Ovary (tissue), 9 donors: ENCODE results near the gene PRKG1. TPM values are rescaled to one million over a fixed set of nuclear protein-coding genes. Genes with fewer than 3 reads are reported as not detected.
"Not testable (repeated sequence)": the region's sequence is repeated elsewhere in the genome, so short reads cannot be mapped to it uniquely, and the experiment has no call there.

Experiments
- DNase-seq, 5 donors: peaks; one replicate each; pipeline ENCODE4 v3.0.0-alpha.2; 2019 to 2020
- H3K27ac ChIP-seq, 2 donors: fragments of 200-600 bp; one replicate each; pipeline versions ENCODE4 v1.5.1 to v1.8.0; 2019 to 2022
- H3K27me3 ChIP-seq: fragments of 200-600 bp; one replicate; pipeline ENCODE4 v1.8.0; 2022
- H3K36me3 ChIP-seq: fragments of 200-600 bp; sonication (generic); one replicate; pipeline ENCODE4 v1.5.1; 2019
- H3K4me1 ChIP-seq: one replicate; pipeline ENCODE4 v1.8.1; 2013; ENCODE audit warnings: mild to moderate bottlenecking, moderate library complexity; ENCODE audit not compliant: insufficient read depth
- H3K4me3 ChIP-seq: fragments of 200-600 bp; sonication (generic); one replicate; pipeline ENCODE4 v1.5.1; 2017
- H3K9me3 ChIP-seq, 2 donors: fragments of 200-600 bp in 1 of 2; sonication (generic) in 1 of 2; one replicate each; pipeline versions ENCODE4 v1.5.1 to v1.8.1; 2013 to 2019; ENCODE audit warnings: mild to moderate bottlenecking in 1 of 2, moderate library complexity in 1 of 2
- EP300 ChIP-seq: sonication (generic); formaldehyde crosslinking; IDR thresholded peaks from one replicate; pipeline ENCODE4 v1.6.1; 2017; ENCODE audit warnings: antibody characterized with exemption
- POLR2A ChIP-seq: fragments of 450-650 bp; IDR thresholded peaks from one replicate; pipeline ENCODE4 v1.6.1; 2017; ENCODE audit warnings: antibody characterized with exemption, mild to moderate bottlenecking, moderate library complexity
- WGBS, 3 donors: extraction: QIAGEN DNeasy Blood & Tissue Kit in 1 of 3; methylation state at CpG; one replicate each; pipeline versions ENCODE4 v1.1.5 to v1.1.7; 2013 to 2017; 5-methylcytosine and 5-hydroxymethylcytosine counted together
- intact Hi-C, 4 donors: fragments of 100-400 bp; cut with DNase I; formaldehyde crosslinking; loops; one replicate each; pipeline versions ENCODE4 v1.11.0 to v1.15.1; 2022 to 2023
- polyA plus RNA-seq, 2 donors: library from polyadenylated mRNA; stranded (reverse); fragments of 200-250 nt in 1 of 2; fragments of 350-450 nt in 1 of 2; fragmentation: Illumina TruSeq in 1 of 2; extraction: RNeasy Lipid Tissue Mini Kit (QIAGEN cat#74804) in 1 of 2; gene quantifications; one replicate each; pipeline ENCODE4 v1.2.3, GENCODE V29; 2013 to 2014
- total RNA-seq, 7 donors: library from RNA; depleted of rRNA in 2 of 7; stranded (reverse); fragments of >200 nt in 2 of 7; fragmentation: NEBNext Ultra II Directional in 3 of 7; extraction: Animal tissue kit (Norgen Biotek cat#: 25700) in 3 of 7; gene quantifications; one replicate each; pipeline versions ENCODE4 v1.1.0 to v1.2.4, GENCODE V29; 2016 to 2023
- TF ChIP-seq, protein P1 (sequence below), 3 donors: fragments of 450-650 bp in 2 of 3; fragments of 200-600 bp in 1 of 3; IDR thresholded peaks; one replicate each; pipeline versions ENCODE4 v1.5.1 to v1.8.0; 2016 to 2022; ENCODE audit warnings: antibody characterized with exemption in 3 of 3, mild to moderate bottlenecking in 1 of 3
- donor health status: DM: no; HTN: no; CAD: no; lungs with moderate emphysema.
- donor health status: DM: no; HTN: no; CAD: no.
- donor health status: Bipolar disorder and iron deficiency.
- donor health status: DM: yes; HTN: yes; CAD: no.
- donor health status: DM: no; HTN: no; CAD: no.
- donor health status: DM: yes; HTN: yes; CAD: no.

PRKG1 gene
- total and polyA plus RNA-seq, 9 donors: 2.8 to 21.1 (median 15.7) TPM

DNA sequence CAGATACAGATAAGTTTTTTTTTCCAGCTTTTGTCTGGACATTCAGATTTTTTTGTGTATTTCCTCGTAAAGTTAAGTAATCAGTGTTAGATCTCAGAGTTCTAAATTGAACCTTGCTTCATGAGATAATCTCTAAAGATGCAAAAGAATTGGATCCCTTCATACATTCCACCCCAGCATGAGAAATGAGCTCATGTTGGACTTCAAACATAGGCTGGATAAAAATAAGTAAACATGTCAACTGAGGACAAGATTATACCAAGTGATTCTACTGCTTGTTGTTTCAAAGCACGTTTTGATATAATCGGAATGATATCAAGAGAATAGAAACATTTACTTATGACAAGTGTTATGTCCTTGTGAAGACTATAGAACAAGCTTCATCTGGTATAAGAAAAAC, 1122.8 kb downstream of the PRKG1 start:
- no peaks in the 10 kb centered on the region for H3K36me3 ChIP-seq
- H3K27ac ChIP-seq: no peak overlapping the region
- DNase-seq: no peak
- WGBS, 3 donors: 63 to 75% (median 69%) methylated on average over 3 of the region's 3 CpGs
- H3K4me1 ChIP-seq: no peaks in the 10 kb centered on the region
- H3K27me3 ChIP-seq: no peaks in the 10 kb centered on the region
- TF ChIP-seq, protein P1, sequence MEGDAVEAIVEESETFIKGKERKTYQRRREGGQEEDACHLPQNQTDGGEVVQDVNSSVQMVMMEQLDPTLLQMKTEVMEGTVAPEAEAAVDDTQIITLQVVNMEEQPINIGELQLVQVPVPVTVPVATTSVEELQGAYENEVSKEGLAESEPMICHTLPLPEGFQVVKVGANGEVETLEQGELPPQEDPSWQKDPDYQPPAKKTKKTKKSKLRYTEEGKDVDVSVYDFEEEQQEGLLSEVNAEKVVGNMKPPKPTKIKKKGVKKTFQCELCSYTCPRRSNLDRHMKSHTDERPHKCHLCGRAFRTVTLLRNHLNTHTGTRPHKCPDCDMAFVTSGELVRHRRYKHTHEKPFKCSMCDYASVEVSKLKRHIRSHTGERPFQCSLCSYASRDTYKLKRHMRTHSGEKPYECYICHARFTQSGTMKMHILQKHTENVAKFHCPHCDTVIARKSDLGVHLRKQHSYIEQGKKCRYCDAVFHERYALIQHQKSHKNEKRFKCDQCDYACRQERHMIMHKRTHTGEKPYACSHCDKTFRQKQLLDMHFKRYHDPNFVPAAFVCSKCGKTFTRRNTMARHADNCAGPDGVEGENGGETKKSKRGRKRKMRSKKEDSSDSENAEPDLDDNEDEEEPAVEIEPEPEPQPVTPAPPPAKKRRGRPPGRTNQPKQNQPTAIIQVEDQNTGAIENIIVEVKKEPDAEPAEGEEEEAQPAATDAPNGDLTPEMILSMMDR (IDR thresholded peaks at IDR 0.05): no peak
- TF ChIP-seq EP300: no peak
- H3K4me3 ChIP-seq: no peak overlapping the region
- no peaks in the 10 kb centered on the region for H3K9me3 ChIP-seq
- intact Hi-C loops: no loop called here

DNA sequence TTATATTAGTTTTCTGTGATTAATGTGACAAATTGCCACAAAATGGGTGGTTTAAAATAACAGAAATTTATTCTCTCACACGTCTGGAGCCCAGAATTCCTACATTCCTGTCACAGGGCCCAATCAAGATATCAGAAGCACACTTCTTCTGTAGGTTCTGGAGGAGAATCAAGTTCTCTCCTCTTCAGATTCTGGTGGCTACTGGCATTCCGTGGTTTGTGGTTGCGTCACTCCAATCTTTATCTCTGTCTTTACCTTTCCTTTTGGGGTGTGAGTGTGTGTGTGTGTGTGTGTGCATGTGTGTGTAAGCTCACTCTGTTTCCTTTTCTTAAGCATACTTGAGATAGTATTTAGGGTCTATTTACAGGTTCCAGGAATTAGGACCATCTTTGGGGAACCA, 1124.3 kb downstream of the PRKG1 start:
- intact Hi-C loops: no loop called here
- 61 to 68% (median 63%) methylated on average over 3 of the region's 3 CpGs for WGBS, 3 donors

DNA sequence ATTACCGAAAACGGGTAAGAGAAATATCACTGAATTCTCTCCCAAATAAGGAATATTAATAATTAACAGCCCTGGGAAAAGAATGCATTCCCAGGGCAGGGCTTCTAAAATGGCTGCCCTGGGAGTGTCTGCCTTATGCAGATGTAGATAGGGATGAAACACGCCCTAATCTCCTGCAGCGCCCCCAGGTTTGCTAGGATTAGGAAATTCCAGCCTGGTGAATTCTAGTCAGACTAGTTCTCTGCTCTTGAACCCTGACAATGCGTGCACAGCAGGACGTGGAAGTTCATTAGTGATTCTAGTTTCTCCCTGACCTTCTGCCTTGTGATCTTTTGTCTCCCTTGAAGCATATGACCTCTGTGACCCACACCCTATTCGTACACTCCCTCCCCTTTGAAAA, 1130.6 kb downstream of the PRKG1 start:
- intact Hi-C loops: not testable (repeated sequence)

More for the DNA sequence above, 1124.3 kb downstream of the PRKG1 start:
- Histone ChIP-seq H3K27me3 (no peaks in the 10 kb centered on the region), H3K36me3 (no peaks in the 10 kb centered on the region), H3K9me3 (no peaks in the 10 kb centered on the region), H3K4me3 (no peak overlapping the region), H3K4me1 (no peaks in the 10 kb centered on the region), H3K27ac (no peak overlapping the region)
- TF ChIP-seq POLR2A: no peak
- DNase-seq: no peak

DNA sequence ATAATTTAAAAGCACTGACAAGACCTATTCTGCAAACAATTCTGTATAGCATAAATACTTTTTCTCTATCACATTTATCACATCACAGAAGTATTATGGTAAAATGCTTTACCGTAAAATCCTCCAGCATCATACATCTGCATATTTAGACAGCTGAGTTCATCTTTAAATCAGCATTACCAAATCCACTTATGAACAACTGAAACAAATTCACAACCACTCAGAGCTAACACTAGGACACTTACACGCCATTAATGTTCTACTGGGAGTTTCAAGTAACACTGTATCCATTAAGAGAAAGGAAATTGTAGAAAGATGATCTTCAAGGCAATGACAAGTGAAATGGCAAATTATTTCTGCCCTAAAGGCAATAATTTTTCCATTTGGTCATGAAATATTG, 1134.1 kb downstream of the PRKG1 start:
- TF ChIP-seq POLR2A (no peak), EP300 (no peak)
- TF ChIP-seq, protein P1 (IDR thresholded peaks at IDR 0.05): no peak
- WGBS, 3 donors: 94 to 95% (median 95%) methylated on average over 2 of the region's 2 CpGs

More for the DNA sequence above, 1130.6 kb downstream of the PRKG1 start:
- 87 to 94% (median 88%) methylated on average over 7 of the region's 7 CpGs for WGBS, 3 donors
- not testable (repeated sequence) for DNase-seq, H3K4me1 ChIP-seq, H3K27me3 ChIP-seq, H3K9me3 ChIP-seq, H3K27ac ChIP-seq, H3K4me3 ChIP-seq, H3K36me3 ChIP-seq

DNA sequence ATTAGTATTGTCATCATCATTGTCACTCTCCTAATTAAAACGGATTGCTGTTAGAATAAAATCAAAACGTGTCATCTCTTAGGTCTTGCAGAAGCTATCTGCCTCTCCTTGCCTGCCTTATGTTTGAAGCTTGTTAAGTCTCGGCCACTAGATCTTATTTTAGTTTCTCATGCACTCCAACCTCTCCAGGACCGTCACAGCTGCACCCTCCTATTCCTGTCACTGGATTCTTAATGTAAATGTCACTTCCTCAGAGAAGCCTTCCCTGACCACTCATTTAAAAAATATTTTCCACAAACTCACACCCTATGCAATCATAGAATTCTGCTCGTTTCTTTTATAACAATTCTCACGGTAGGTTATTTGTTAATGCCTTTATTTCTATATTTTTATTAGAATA, 1135.9 kb downstream of the PRKG1 start:
- TF ChIP-seq POLR2A (no peak), EP300 (no peak)
- TF ChIP-seq, protein P1 (IDR thresholded peaks at IDR 0.05): no peak
- WGBS, 3 donors: 69 to 88% (median 84%) methylated on average over 6 of the region's 6 CpGs

More for the DNA sequence above, 1134.1 kb downstream of the PRKG1 start:
- Histone ChIP-seq H3K27ac (no peak overlapping the region), H3K4me1 (no peaks in the 10 kb centered on the region), H3K36me3 (no peaks in the 10 kb centered on the region), H3K4me3 (no peak overlapping the region), H3K27me3 (no peaks in the 10 kb centered on the region), H3K9me3 (no peaks in the 10 kb centered on the region)
- intact Hi-C loops: no loop called here
- DNase-seq: no peak

More for the DNA sequence above, 1135.9 kb downstream of the PRKG1 start:
- intact Hi-C loops: loop anchor here in 1 of 4 donors (10.0 kb wide), 1 partner anchor 1145 kb away; no protein-coding TSS in a partner anchor
- H3K27ac ChIP-seq: no peak overlapping the region
- no peak for DNase-seq
- H3K27me3 ChIP-seq: no peaks in the 10 kb centered on the region
- H3K36me3 ChIP-seq: no peaks in the 10 kb centered on the region
- H3K9me3 ChIP-seq: no peaks in the 10 kb centered on the region
- no peak overlapping the region for H3K4me3 ChIP-seq
- no peaks in the 10 kb centered on the region for H3K4me1 ChIP-seq
